Measurements from ENCODE around the gene KRTAP5-5. TPM values are rescaled to one million over a fixed set of nuclear protein-coding genes. Genes with fewer than 3 reads are reported as not detected.

Gene KRTAP5-5
- total and polyA plus RNA-seq, 8 donors, result not detected

GRCh38 chr11:1647901-1648652 lies 18.5 kb downstream of the KRTAP5-5 start:
- no peak overlapping the region for H3K27ac ChIP-seq
- H3K4me1 ChIP-seq, result peaks cover 3 to 4% (median 4%) of the 10 kb centered on the region in 4 donors
- H3K4me3 ChIP-seq, result no peak overlapping the region
- intact Hi-C loops (cut with DNase I; ENCODE audit: low total_unique reads), result no loop called here
- no peak for DNase-seq
- TF ChIP-seq CTCF (IDR thresholded peaks at IDR 0.05), result no peak
- no peak for TF ChIP-seq POLR2A (IDR thresholded peaks at IDR 0.05)
- no peak for TF ChIP-seq EP300 (IDR thresholded peaks at IDR 0.05)
- TF ChIP-seq POLR2AphosphoS5 (IDR thresholded peaks at IDR 0.05), result no peak
- no peaks in the 10 kb centered on the region for H3K36me3 ChIP-seq
- 88 to 91% (median 89%) methylated on average over 33 to 35 of the region's 35 CpGs for WGBS, 5 donors
- H3K27me3 ChIP-seq, result peaks cover 0 to 19% (median 2%) of the 10 kb centered on the region in 3 donors
- no peaks in the 10 kb centered on the region for H3K9me3 ChIP-seq

GRCh38 chr11:1648653-1649420 lies 19.3 kb downstream of the KRTAP5-5 start:
- 84 to 90% (median 86%) methylated on average over 28 of the region's 28 CpGs for WGBS, 5 donors
- H3K27me3 ChIP-seq, result peaks cover 0 to 21% (median 4%) of the 10 kb centered on the region in 3 donors
- no peak overlapping the region for H3K4me3 ChIP-seq
- no peak for DNase-seq
- H3K36me3 ChIP-seq, result no peaks in the 10 kb centered on the region
- H3K4me1 ChIP-seq, result peaks cover 3 to 4% (median 4%) of the 10 kb centered on the region in 4 donors
- TF ChIP-seq POLR2A (IDR thresholded peaks at IDR 0.05) (no peak), CTCF (IDR thresholded peaks at IDR 0.05) (no peak), POLR2AphosphoS5 (IDR thresholded peaks at IDR 0.05) (no peak), EP300 (IDR thresholded peaks at IDR 0.05) (no peak)
- no peak overlapping the region for H3K27ac ChIP-seq
- no peaks in the 10 kb centered on the region for H3K9me3 ChIP-seq
- intact Hi-C loops (cut with DNase I; ENCODE audit: low total_unique reads), result no loop called here

GRCh38 chr11:1650034-1650917 lies 20.7 kb downstream of the KRTAP5-5 start:
- Histone ChIP-seq H3K27me3 (peaks cover 0 to 28% (median 6%) of the 10 kb centered on the region in 3 donors), H3K4me3 (no peak overlapping the region), H3K27ac (no peak overlapping the region), H3K9me3 (no peaks in the 10 kb centered on the region), H3K36me3 (no peaks in the 10 kb centered on the region), H3K4me1 (peaks cover 3 to 9% (median 4%) of the 10 kb centered on the region in 4 donors)
- 70 to 80% (median 76%) methylated on average over 15 of the region's 15 CpGs for WGBS, 5 donors
- TF ChIP-seq CTCF (IDR thresholded peaks at IDR 0.05), result no peak
- TF ChIP-seq POLR2A (IDR thresholded peaks at IDR 0.05), result no peak
- no peak for TF ChIP-seq POLR2AphosphoS5 (IDR thresholded peaks at IDR 0.05)
- no peak for TF ChIP-seq EP300 (IDR thresholded peaks at IDR 0.05)
- DNase-seq, result no peak
- intact Hi-C loops (cut with DNase I; ENCODE audit: low total_unique reads), result loop anchor here (10.0 kb wide), 1 partner anchor 505 kb away; no protein-coding TSS in a partner anchor

GRCh38 chr11:1650918-1651262 lies 21.3 kb downstream of the KRTAP5-5 start:
- Histone ChIP-seq H3K4me3 (no peak overlapping the region), H3K36me3 (no peaks in the 10 kb centered on the region), H3K27me3 (peaks cover 0 to 34% (median 10%) of the 10 kb centered on the region in 3 donors), H3K9me3 (no peaks in the 10 kb centered on the region), H3K27ac (no peak overlapping the region), H3K4me1 (peaks cover 3 to 9% (median 4%) of the 10 kb centered on the region in 4 donors)
- no peak for TF ChIP-seq POLR2AphosphoS5 (IDR thresholded peaks at IDR 0.05)
- TF ChIP-seq CTCF (IDR thresholded peaks at IDR 0.05), result no peak
- TF ChIP-seq EP300 (IDR thresholded peaks at IDR 0.05), result no peak
- no peak for TF ChIP-seq POLR2A (IDR thresholded peaks at IDR 0.05)
- 66 to 70% (median 68%) methylated on average over 5 of the region's 5 CpGs for WGBS, 5 donors
- intact Hi-C loops (cut with DNase I; ENCODE audit: low total_unique reads), result loop anchor here (10.0 kb wide), 1 partner anchor 504 kb away; no protein-coding TSS in a partner anchor
- no peak for DNase-seq
